Measurements from ENCODE around the gene NRAP. TPM values are rescaled to one million over a fixed set of nuclear protein-coding genes. Genes with fewer than 3 reads are reported as not detected.

NRAP gene
- total and polyA plus RNA-seq, 2 of the 4 experiments (the other 2 are of a cell fraction): not detected

DNA sequence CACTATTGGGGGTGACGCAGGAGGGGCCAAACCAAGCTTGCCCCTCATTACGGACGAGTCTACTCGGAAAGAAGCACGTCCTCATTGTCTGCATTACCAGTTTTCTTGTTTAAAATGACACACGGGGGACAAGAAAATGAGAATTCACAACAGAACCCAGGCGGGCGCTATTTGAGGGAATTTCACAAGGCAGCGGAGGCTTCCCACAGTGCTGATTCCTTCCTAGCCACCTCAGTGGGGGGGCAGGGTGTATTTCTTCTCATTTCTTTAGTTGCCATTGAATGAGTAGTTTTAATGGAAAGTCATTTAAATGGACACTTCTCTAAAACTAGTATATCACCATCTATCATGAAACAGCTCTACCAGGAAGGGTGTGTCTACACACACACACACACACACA lies 42.9 kb downstream of the NRAP start:
- Histone ChIP-seq H2BK20ac (ENCODE audit: low read depth, low read length) (no peak overlapping the region), H2AFZ (replicated peaks; ENCODE audit: low read length, poor library complexity) (no peak overlapping the region), H2BK5ac (ENCODE audit: low read depth, low read length, poor library complexity, severe bottlenecking) (no peak overlapping the region), H4K5ac (ENCODE audit: low read depth, low read length) (no peak overlapping the region), H3K18ac (ENCODE audit: low read depth, low read length) (no peak overlapping the region), H4K8ac (ENCODE audit: low read depth in 2 of 2, low read length in 2 of 2) (no peak overlapping the region), H2AK5ac (ENCODE audit: low read depth, low read length) (no peak overlapping the region), H3K4me2 (ENCODE audit: low read depth, low read length) (no peak overlapping the region), H3K4me1 (ENCODE audit: control insufficient read depth, insufficient read depth, low read length) (no peaks in the 10 kb centered on the region), H3K14ac (replicated peaks; ENCODE audit: low read depth, low read length) (no peak overlapping the region), H3K27me3 (ENCODE audit: control insufficient read depth, insufficient read depth, low read length) (peaks cover 12% of the 10 kb centered on the region), H3K79me1 (ENCODE audit: low read depth in 1 of 2, low read length in 2 of 2) (no peaks in the 10 kb centered on the region), H2BK15ac (ENCODE audit: low read depth, low read length) (no peak overlapping the region), H3K27ac (ENCODE audit: insufficient read depth, low read length) (no peak overlapping the region), H2BK120ac (ENCODE audit: low read depth, low read length) (no peak overlapping the region), H2AK9ac (replicated peaks; ENCODE audit: low read depth, low read length, poor library complexity) (no peak overlapping the region), H3K4me3 (ENCODE audit: insufficient read depth, low read depth, low read length) (no peak overlapping the region), H3K56ac (ENCODE audit: extremely low read depth, insufficient read depth, low read length) (no peak overlapping the region), H3K9me3 (ENCODE audit: control insufficient read depth, insufficient read depth, low read length) (no peaks in the 10 kb centered on the region), H3K4ac (ENCODE audit: low read depth, low read length) (no peak overlapping the region), H3K9ac (ENCODE audit: low read depth, low read length) (no peak overlapping the region), H3K36me3 (ENCODE audit: control insufficient read depth, insufficient read depth, low read length) (no peaks in the 10 kb centered on the region), H3K9me1 (ENCODE audit: insufficient read depth, low read length) (no peaks in the 10 kb centered on the region; the same call in 1 of the 2 replicates), H4K91ac (ENCODE audit: insufficient read depth, low read depth, low read length) (no peak overlapping the region), H3K23ac (ENCODE audit: low read depth, low read length) (no peak overlapping the region), H4K20me1 (ENCODE audit: insufficient read depth, low read length) (no peaks in the 10 kb centered on the region)
- 53% methylated on average over 6 of the region's 9 CpGs; no CpG with 5 or more reads in 1 of the 2 experiments for WGBS, 2 experiments (ENCODE audit: extremely low coverage in 2 of 2, insufficient read length in 1 of 2)
- DNase-seq (no peak), ATAC-seq (ENCODE audit: low read depth) (no peak)
- intact Hi-C loops (cut with micrococcal nuclease) (no loop called here), dilution Hi-C loops (cut with HindIII; ENCODE audit: low sequenced_read_pairs, unreplicated experiment) (no loop called here), in situ Hi-C loops (cut with MboI; ENCODE audit: low sequenced_read_pairs) (no loop called here)
- no peak for TF ChIP-seq NFE2L2 (IDR thresholded peaks at IDR 0.05; ENCODE audit: low read depth, low read length)
- no peak for TF ChIP-seq BHLHE40 (IDR thresholded peaks at IDR 0.05; ENCODE audit: low read depth, low read length)
- no peak for TF ChIP-seq MXI1 (IDR thresholded peaks at IDR 0.05; ENCODE audit: borderline replicate concordance, low read depth, low read length)
- ChIA-PET POLR2A (ENCODE audit: unreplicated experiment) (no interaction called here), CTCF (no interaction called here)
- no TSS peak for BruUV-seq (replicated peaks)
